Measurements from ENCODE around the gene DGKQ.

DGKQ gene

DNA sequence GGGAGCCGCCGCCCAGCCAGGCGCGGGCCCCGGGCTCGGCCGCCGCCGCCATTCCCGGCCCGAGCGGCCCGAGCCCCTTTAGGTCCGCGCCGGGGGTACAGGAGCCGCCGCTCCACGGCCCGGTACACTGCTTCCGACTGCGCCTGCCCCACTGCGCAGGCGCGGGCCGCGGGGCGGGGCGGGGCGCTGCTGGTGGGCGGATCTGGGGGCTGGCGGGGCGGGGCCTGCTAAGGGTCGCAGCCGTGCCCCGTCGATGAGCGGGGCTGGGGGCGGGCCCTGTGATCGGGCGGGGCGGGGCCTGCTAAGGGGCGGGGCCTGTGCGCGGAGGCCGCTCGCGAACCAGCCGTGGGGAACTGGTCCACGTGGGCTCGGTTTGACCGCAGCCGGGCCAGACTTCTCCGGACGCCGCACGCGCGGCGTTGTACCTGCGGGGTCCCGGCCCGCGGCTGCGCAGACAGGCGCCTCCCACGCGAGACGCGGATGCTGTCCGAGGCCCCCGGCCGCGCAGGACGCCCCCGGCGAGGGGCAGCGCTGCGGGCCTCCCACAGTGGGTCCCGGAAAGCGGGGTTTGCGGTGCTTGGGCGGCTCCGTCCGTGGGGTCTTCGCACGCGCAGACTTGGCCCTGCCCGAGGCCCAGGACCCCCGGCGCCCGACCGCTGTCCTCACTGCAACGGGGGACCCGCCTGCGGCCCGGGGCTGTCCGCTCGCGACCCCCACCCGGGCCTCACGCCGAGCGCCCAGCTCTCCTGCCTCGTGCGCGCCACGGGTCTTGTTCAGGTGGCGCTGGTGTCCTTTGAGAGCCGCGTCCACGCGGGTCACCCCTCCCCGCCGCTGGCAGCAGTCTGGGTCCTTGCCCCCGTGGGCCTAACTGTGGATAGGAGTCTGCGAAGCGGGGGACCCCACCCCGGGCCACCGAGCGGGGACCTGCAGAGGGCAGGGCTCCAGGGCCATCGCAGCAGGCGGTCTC is at the start of gene DGKQ:
TSS of gene DGKQ (minus strand) at position 139 of the 967 bp plus-strand sequence. CDS start at position 52, 87 bp downstream.
- no peak for DNase-seq (ENCODE audit: low read depth, low spot score)
- Histone ChIP-seq H3K9me3 (ENCODE audit: control insufficient read depth, insufficient read depth, low read length) (no peaks in the 10 kb centered on the region), H3K27ac (ENCODE audit: low read length) (no peak within 1 kb of the TSS), H3K27me3 (ENCODE audit: control insufficient read depth, insufficient read depth, low read length) (no peaks in the 10 kb centered on the region; the same call in 1 of the 2 replicates), H3K4me3 (ENCODE audit: low read length) (peak within 1 kb of the TSS; percentile 41), H3K36me3 (ENCODE audit: control insufficient read depth, insufficient read depth, low read length) (0 out of 2 replicates have a peak, but pooled peaks cover 3% of the 10 kb centered on the region), H3K4me1 (ENCODE audit: control insufficient read depth, insufficient read depth, low read length) (peaks cover 1% of the 10 kb centered on the region; the same call in 1 of the 2 replicates)
- no CpG with 5 or more reads among the region's 123 CpGs for WGBS (ENCODE audit: insufficient coverage, insufficient read length)

DNA sequence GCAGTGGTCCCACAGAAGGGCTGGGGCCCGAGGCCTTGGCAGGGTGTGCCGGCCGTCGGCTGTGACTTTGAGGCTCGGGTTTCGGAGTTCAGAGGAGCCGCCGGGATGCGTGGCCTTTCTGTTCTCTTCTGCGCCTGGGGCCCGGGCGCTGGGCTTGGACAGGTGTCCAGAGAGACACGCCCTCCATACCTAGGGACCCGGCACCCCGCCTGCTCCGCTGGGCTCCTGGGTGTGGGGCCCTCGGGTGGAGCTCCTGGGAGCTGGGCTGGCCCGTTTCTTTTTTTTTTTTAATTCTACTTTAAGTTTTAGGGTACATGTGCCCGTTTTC is 49.3 kb upstream of the DGKQ start:
- peaks cover 11% of the 10 kb centered on the region for H3K36me3 ChIP-seq (ENCODE audit: control insufficient read depth, insufficient read depth, low read length)
- H3K4me1 ChIP-seq (ENCODE audit: control insufficient read depth, insufficient read depth, low read length): peaks cover 1% of the 10 kb centered on the region; the same call in 1 of the 2 replicates
- no peaks in the 10 kb centered on the region for H3K9me3 ChIP-seq (ENCODE audit: control insufficient read depth, insufficient read depth, low read length)
- H3K27me3 ChIP-seq (ENCODE audit: control insufficient read depth, insufficient read depth, low read length): no peaks in the 10 kb centered on the region
- no peak for DNase-seq (ENCODE audit: low read depth, low spot score)
- no peak overlapping the region for H3K27ac ChIP-seq (ENCODE audit: low read length)
- WGBS (ENCODE audit: insufficient coverage, insufficient read length): no CpG with 5 or more reads among the region's 19 CpGs
- no peak overlapping the region for H3K4me3 ChIP-seq (ENCODE audit: low read length)

GRCh38 chr4:1022051-1022738 is 48.8 kb upstream of the DGKQ start:
- WGBS (ENCODE audit: insufficient coverage, insufficient read length): no CpG with 5 or more reads among the region's 46 CpGs
- Histone ChIP-seq H3K4me1 (ENCODE audit: control insufficient read depth, insufficient read depth, low read length) (peaks cover 1% of the 10 kb centered on the region; the same call in 1 of the 2 replicates), H3K27ac (ENCODE audit: low read length) (no peak overlapping the region), H3K4me3 (ENCODE audit: low read length) (no peak overlapping the region), H3K36me3 (ENCODE audit: control insufficient read depth, insufficient read depth, low read length) (peaks cover 11% of the 10 kb centered on the region), H3K27me3 (ENCODE audit: control insufficient read depth, insufficient read depth, low read length) (no peaks in the 10 kb centered on the region), H3K9me3 (ENCODE audit: control insufficient read depth, insufficient read depth, low read length) (no peaks in the 10 kb centered on the region)
- no peak for DNase-seq (ENCODE audit: low read depth, low spot score)

GRCh38 chr4:1021386-1022050 is 48.1 kb upstream of the DGKQ start:
- H3K4me1 ChIP-seq (ENCODE audit: control insufficient read depth, insufficient read depth, low read length): peaks cover 1% of the 10 kb centered on the region; the same call in 1 of the 2 replicates
- H3K36me3 ChIP-seq (ENCODE audit: control insufficient read depth, insufficient read depth, low read length): peaks cover 11% of the 10 kb centered on the region
- H3K27me3 ChIP-seq (ENCODE audit: control insufficient read depth, insufficient read depth, low read length): no peaks in the 10 kb centered on the region
- no CpG with 5 or more reads among the region's 19 CpGs for WGBS (ENCODE audit: insufficient coverage, insufficient read length)
- DNase-seq (ENCODE audit: low read depth, low spot score): no peak
- no peak overlapping the region for H3K4me3 ChIP-seq (ENCODE audit: low read length)
- H3K9me3 ChIP-seq (ENCODE audit: control insufficient read depth, insufficient read depth, low read length): no peaks in the 10 kb centered on the region
- no peak overlapping the region for H3K27ac ChIP-seq (ENCODE audit: low read length)

DNA sequence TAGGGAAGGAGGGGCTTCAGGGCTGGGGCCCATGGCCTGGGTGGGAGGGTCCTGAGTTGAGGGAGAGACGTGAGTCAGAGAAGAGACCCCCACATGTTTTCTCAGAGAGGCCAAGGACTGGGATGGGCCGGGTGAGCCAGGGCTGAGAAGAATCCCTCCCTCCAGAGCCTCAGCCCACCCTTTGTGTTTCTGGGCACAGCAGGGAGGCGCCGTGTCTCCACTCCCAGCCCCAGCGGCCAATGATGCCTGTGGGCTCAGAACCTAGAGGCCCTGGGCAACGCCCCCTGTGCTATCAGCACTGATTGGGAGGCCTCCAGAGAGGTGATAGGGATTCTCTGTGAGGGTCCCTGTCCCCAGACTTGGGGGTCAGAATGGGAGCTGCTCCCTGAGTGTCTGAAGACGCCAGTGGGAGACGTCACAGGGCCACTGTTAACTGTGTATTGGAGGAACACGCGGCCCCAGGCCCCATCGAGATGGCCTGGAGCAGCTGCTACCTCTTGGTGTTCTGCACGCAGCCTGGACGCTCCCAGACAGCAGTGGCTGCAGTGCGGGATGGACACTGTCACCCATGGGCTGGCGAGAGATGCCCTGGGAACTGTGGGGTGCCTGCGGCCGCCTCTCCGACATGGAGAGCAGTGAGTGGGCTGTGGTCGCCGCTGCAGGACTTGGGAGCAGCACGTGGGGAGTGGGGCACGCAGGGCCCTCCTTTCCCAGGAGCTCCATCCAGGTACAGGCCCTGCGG is 46.5 kb upstream of the DGKQ start:
- WGBS (ENCODE audit: insufficient coverage, insufficient read length): no CpG with 5 or more reads among the region's 23 CpGs
- H3K9me3 ChIP-seq (ENCODE audit: control insufficient read depth, insufficient read depth, low read length): no peaks in the 10 kb centered on the region
- DNase-seq (ENCODE audit: low read depth, low spot score): no peak
- H3K27ac ChIP-seq (ENCODE audit: low read length): no peak overlapping the region
- H3K4me1 ChIP-seq (ENCODE audit: control insufficient read depth, insufficient read depth, low read length): peaks cover 1% of the 10 kb centered on the region; the same call in 1 of the 2 replicates
- no peaks in the 10 kb centered on the region for H3K27me3 ChIP-seq (ENCODE audit: control insufficient read depth, insufficient read depth, low read length)
- H3K4me3 ChIP-seq (ENCODE audit: low read length): no peak overlapping the region
- H3K36me3 ChIP-seq (ENCODE audit: control insufficient read depth, insufficient read depth, low read length): peaks cover 2% of the 10 kb centered on the region; the same call in 1 of the 2 replicates

DNA sequence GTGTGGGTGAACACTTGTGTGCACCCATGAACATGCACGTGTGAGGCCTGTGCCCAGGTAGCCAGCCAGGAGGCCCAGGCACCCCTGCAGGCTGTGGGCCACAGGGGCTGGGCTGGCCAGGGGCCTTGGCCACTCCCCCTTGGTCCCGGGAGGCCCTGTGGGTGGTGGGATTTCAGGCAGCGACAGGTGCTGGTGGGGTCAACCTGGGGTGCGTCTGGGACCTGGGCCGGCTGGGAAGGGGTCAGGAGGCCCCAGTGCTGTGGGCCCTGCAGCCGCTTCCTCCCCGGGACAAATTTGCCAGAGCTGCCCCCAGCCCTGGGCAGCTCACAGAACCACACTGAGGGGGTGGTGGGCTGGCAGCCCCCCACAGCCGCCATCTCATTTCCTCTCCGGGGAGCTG is 46.0 kb upstream of the DGKQ start:
- H3K4me1 ChIP-seq (ENCODE audit: control insufficient read depth, insufficient read depth, low read length): peaks cover 1% of the 10 kb centered on the region; the same call in 1 of the 2 replicates
- no peaks in the 10 kb centered on the region for H3K9me3 ChIP-seq (ENCODE audit: control insufficient read depth, insufficient read depth, low read length)
- no peak overlapping the region for H3K4me3 ChIP-seq (ENCODE audit: low read length)
- no peak overlapping the region for H3K27ac ChIP-seq (ENCODE audit: low read length)
- H3K27me3 ChIP-seq (ENCODE audit: control insufficient read depth, insufficient read depth, low read length): no peaks in the 10 kb centered on the region
- WGBS (ENCODE audit: insufficient coverage, insufficient read length): no CpG with 5 or more reads among the region's 9 CpGs
- H3K36me3 ChIP-seq (ENCODE audit: control insufficient read depth, insufficient read depth, low read length): peaks cover under 1% of the 10 kb centered on the region; the same call in 1 of the 2 replicates
- DNase-seq (ENCODE audit: low read depth, low spot score): no peak

DNA sequence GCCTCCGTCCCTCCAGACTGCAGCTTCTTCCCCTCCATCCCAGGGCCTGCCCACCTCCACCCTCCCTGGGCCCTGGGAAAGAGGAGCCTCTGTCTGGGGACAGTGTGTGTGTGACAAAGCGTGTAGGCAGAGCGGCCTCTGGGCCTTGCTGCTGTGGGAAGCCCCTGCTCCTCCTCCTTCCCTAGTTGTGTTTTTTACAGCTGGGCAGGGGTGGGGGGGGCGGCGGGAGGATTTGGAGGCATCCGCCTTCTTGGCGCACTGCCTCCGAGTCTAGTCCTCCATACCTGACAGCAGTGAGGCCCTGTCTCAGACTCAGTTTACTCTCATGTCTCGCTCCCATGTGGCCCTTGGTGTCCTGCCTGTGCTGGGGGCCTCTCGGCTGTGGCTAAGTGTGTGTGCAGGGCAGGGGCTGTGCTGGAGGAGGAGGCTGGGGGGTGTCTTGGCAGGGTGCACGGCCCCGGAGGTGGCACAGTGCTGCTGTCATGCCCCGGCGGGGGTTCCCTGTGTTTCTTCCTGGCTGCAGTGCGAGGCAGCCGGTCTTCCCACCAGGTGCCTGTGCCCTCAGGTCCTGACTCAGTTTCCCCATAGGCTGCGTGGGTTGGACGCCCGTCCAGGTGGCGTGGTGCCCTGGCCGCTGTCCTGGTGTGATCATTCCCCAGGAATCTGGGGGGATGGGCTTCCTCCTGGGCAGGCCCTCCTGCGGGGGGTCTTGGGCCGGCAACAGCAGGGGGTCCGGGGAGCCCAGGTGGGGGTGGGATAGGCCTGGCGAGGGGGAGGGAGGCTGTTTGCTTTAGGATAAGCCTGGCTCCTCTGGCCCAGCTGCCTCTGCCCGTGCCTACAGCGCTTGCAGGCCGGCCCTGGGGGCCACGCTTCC is 45.0 kb upstream of the DGKQ start:
- no peaks in the 10 kb centered on the region for H3K9me3 ChIP-seq (ENCODE audit: control insufficient read depth, insufficient read depth, low read length)
- no peak overlapping the region for H3K27ac ChIP-seq (ENCODE audit: low read length)
- no peaks in the 10 kb centered on the region for H3K27me3 ChIP-seq (ENCODE audit: control insufficient read depth, insufficient read depth, low read length)
- no CpG with 5 or more reads among the region's 29 CpGs for WGBS (ENCODE audit: insufficient coverage, insufficient read length)
- no peak overlapping the region for H3K4me3 ChIP-seq (ENCODE audit: low read length)
- DNase-seq (ENCODE audit: low read depth, low spot score): no peak
- H3K36me3 ChIP-seq (ENCODE audit: control insufficient read depth, insufficient read depth, low read length): no peaks in the 10 kb centered on the region; the same call in 1 of the 2 replicates
- peaks cover 1% of the 10 kb centered on the region; the same call in 1 of the 2 replicates for H3K4me1 ChIP-seq (ENCODE audit: control insufficient read depth, insufficient read depth, low read length)

DNA sequence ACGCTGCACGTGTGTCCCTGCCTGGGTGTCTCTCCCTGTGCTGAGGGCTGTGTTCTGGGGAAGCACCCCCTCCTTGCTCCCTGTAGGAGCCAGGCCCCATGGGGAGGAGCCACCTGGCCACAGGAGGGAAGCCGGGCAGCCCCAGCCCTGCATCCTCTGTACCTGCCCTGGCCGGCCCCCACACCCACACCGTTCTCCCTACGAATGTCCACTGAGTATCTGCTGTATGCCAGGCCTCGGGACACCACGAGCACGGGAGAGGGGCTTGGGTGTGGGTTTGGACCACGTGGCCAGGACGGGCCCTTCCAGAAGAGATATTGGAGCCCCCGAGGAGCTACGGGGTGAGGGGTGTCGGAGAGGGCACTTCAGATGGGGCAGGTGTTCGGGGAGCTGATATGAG is 44.3 kb upstream of the DGKQ start:
- H3K27ac ChIP-seq (ENCODE audit: low read length): no peak overlapping the region
- WGBS (ENCODE audit: insufficient coverage, insufficient read length): no CpG with 5 or more reads among the region's 15 CpGs
- H3K9me3 ChIP-seq (ENCODE audit: control insufficient read depth, insufficient read depth, low read length): no peaks in the 10 kb centered on the region
- no peak overlapping the region for H3K4me3 ChIP-seq (ENCODE audit: low read length)
- H3K36me3 ChIP-seq (ENCODE audit: control insufficient read depth, insufficient read depth, low read length): no peaks in the 10 kb centered on the region; the same call in 1 of the 2 replicates
- peaks cover 1% of the 10 kb centered on the region; the same call in 1 of the 2 replicates for H3K4me1 ChIP-seq (ENCODE audit: control insufficient read depth, insufficient read depth, low read length)
- DNase-seq (ENCODE audit: low read depth, low spot score): no peak
- H3K27me3 ChIP-seq (ENCODE audit: control insufficient read depth, insufficient read depth, low read length): no peaks in the 10 kb centered on the region

- H3K27ac ChIP-seq (ENCODE audit: low read length): no peak overlapping the region
- peaks cover 1% of the 10 kb centered on the region; the same call in 1 of the 2 replicates for H3K4me1 ChIP-seq (ENCODE audit: control insufficient read depth, insufficient read depth, low read length)
- no CpG with 5 or more reads among the region's 16 CpGs for WGBS (ENCODE audit: insufficient coverage, insufficient read length)
Observed at GRCh38 chr4:1017211-1017610, 43.8 kb upstream of the DGKQ start.

More at GRCh38 chr4:1017211-1017610, 43.8 kb upstream of the DGKQ start:
- no peaks in the 10 kb centered on the region; the same call in 1 of the 2 replicates for H3K36me3 ChIP-seq (ENCODE audit: control insufficient read depth, insufficient read depth, low read length)
- no peak for DNase-seq (ENCODE audit: low read depth, low spot score)
- H3K4me3 ChIP-seq (ENCODE audit: low read length): no peak overlapping the region
- H3K27me3 ChIP-seq (ENCODE audit: control insufficient read depth, insufficient read depth, low read length): no peaks in the 10 kb centered on the region
- H3K9me3 ChIP-seq (ENCODE audit: control insufficient read depth, insufficient read depth, low read length): no peaks in the 10 kb centered on the region

Data from iPS DF 6.9 (cell line).